Endothelial cell of umbilical vein (primary cell): Measurements from ENCODE around the gene RFX2. TPM values are rescaled to one million over a fixed set of nuclear protein-coding genes. Genes with fewer than 3 reads are reported as not detected.

Experiments used
- BruUV-seq: library from RNA; stranded (reverse); fragments of 400-500 nt; replicated peaks from 2 replicates; lab custom pipeline; 2021; lab: Mats Ljungman, UMichigan
- CTCF ChIA-PET: fragments of 300-600, 350-600 bp; sonication (Branson Sonifier 250); formaldehyde crosslinking; loops from one replicate; lab custom pipeline; 2021; ENCODE audit warnings: antibody characterized with exemption, inconsistent platforms; lab: Charles Lee
- POLR2A ChIA-PET: fragments of 300-600, 350-600 bp; sonication (Branson Sonifier 250); formaldehyde crosslinking; loops from one replicate; lab custom pipeline; 2021; ENCODE audit warnings: antibody characterized with exemption, inconsistent platforms; lab: Charles Lee
- DNase-seq: peaks from one replicate; pipeline ENCODE4 v3.0.0-alpha.2; 2011; ENCODE audit warnings: low read depth, low spot score
- FAIRE-seq: peaks from 2 replicates; lab custom pipeline; 2011; peaks lifted over from hg19 to GRCh38; lab: Jason Lieb, UNC
- H2AFZ ChIP-seq: 2 replicates; pipeline ENCODE4 v1.6.0; 2012; ENCODE audit warnings: low read depth, low read length, control low read depth, inconsistent platforms
- H3K27ac ChIP-seq: 2 replicates; pipeline ENCODE4 v1.5.1; 2011; ENCODE audit warnings: low read depth, mild to moderate bottlenecking, control low read depth, low read length, moderate library complexity; ENCODE audit not compliant: insufficient read depth
- H3K27me3 ChIP-seq, 2 experiments: 2 replicates each; pipeline versions ENCODE4 v1.6.0 to v1.6.1; 2011; ENCODE audit warnings: low read length in 2 of 2, mixed read lengths in 1 of 2; ENCODE audit not compliant: control insufficient read depth in 2 of 2, insufficient read depth in 2 of 2
- H3K36me3 ChIP-seq, 2 experiments: 2 replicates in 1 of 2; 3 replicates in 1 of 2; pipeline ENCODE4 v1.5.1; 2011; ENCODE audit warnings: low read length in 2 of 2, mild to moderate bottlenecking in 1 of 2, moderate library complexity in 1 of 2; ENCODE audit not compliant: control insufficient read depth in 2 of 2, insufficient read depth in 2 of 2; ENCODE audit errors: extremely low read depth in 1 of 2
- H3K4me1 ChIP-seq: 3 replicates; pipeline ENCODE4 v1.5.1; 2011; ENCODE audit warnings: mild to moderate bottlenecking, low read length; ENCODE audit not compliant: control insufficient read depth, insufficient read depth; ENCODE audit errors: extremely low read depth
- H3K4me2 ChIP-seq: 2 replicates; pipeline ENCODE4 v1.6.1; 2011; ENCODE audit warnings: low read length, control low read depth, mixed read lengths; ENCODE audit not compliant: insufficient read depth
- H3K4me3 ChIP-seq, 3 experiments: fragments of 200-600 bp in 1 of 3; sonication (generic), shearing (Covaris generic) in 1 of 3; replicated peaks in 1 of 3; 2 replicates each; pipeline ENCODE4 v1.5.1; 2011 to 2016; ENCODE audit warnings: control low read depth in 3 of 3, low read length in 3 of 3, mild to moderate bottlenecking in 2 of 3, inconsistent platforms in 1 of 3, low read depth in 1 of 3, moderate library complexity in 1 of 3; ENCODE audit not compliant: insufficient read depth in 1 of 3
- H3K79me2 ChIP-seq: 2 replicates; pipeline ENCODE4 v1.6.0; 2012; ENCODE audit warnings: low read length, inconsistent platforms; ENCODE audit not compliant: control insufficient read depth, insufficient read depth
- H3K9ac ChIP-seq: replicated peaks from 2 replicates; pipeline ENCODE3; 2011; ENCODE audit warnings: low read length, control low read depth; ENCODE audit not compliant: insufficient read depth; ENCODE audit errors: extremely low read depth
- H3K9me1 ChIP-seq: replicated peaks from 3 replicates; pipeline ENCODE4 v1.6.0; 2011; ENCODE audit warnings: mild to moderate bottlenecking, low read length; ENCODE audit not compliant: control insufficient read depth, insufficient read depth; ENCODE audit errors: extremely low read depth
- H3K9me3 ChIP-seq: replicated peaks from 2 replicates; pipeline ENCODE4 v1.5.1; 2012; ENCODE audit warnings: low read length, inconsistent platforms; ENCODE audit not compliant: control insufficient read depth, insufficient read depth
- H4K20me1 ChIP-seq: replicated peaks from 2 replicates; pipeline ENCODE3; 2011; ENCODE audit warnings: mild to moderate bottlenecking, low read length; ENCODE audit not compliant: control insufficient read depth, insufficient read depth; ENCODE audit errors: extremely low read depth
- EZH2 ChIP-seq: IDR thresholded peaks from 2 replicates; pipeline ENCODE4 v1.6.1; 2012; ENCODE audit warnings: borderline replicate concordance, low read depth, mild to moderate bottlenecking, moderate library complexity, low read length, inconsistent platforms; ENCODE audit not compliant: severe bottlenecking
- FOS ChIP-seq: IDR thresholded peaks from 2 replicates; pipeline ENCODE4 v1.6.1; 2011; ENCODE audit warnings: mild to moderate bottlenecking, low read length, moderate library complexity, borderline replicate concordance; ENCODE audit not compliant: insufficient read depth
- GATA2 ChIP-seq: IDR thresholded peaks from 2 replicates; pipeline ENCODE4 v1.7.0; 2011; ENCODE audit warnings: low read depth, mild to moderate bottlenecking, moderate library complexity, mixed read lengths, low read length; ENCODE audit not compliant: insufficient read length, insufficient read depth
- JUN ChIP-seq: IDR thresholded peaks from 2 replicates; pipeline ENCODE4 v1.6.1; 2011; ENCODE audit warnings: borderline replicate concordance, low read depth; ENCODE audit not compliant: insufficient read length, insufficient read depth
- MYC ChIP-seq: IDR thresholded peaks from one replicate; pipeline ENCODE4 v1.6.1; 2011; ENCODE audit warnings: mild to moderate bottlenecking, low read depth, low read length
- POLR2A ChIP-seq: IDR thresholded peaks from 2 replicates; pipeline ENCODE4 v1.6.1; 2012; ENCODE audit warnings: low read depth, mild to moderate bottlenecking, control low read depth, low read length
- POLR2AphosphoS5 ChIP-seq: IDR thresholded peaks from 2 replicates; pipeline ENCODE4 v1.6.1; 2012; ENCODE audit warnings: low read depth, mild to moderate bottlenecking, control low read depth, low read length, moderate library complexity; ENCODE audit not compliant: insufficient read depth
- dilution Hi-C: fragments of 300-500 bp; cut with MboI; formaldehyde crosslinking; loops from one replicate; pipeline ENCODE4 v1.15.0; 2019; ENCODE audit warnings: low sequenced_read_pairs; ENCODE audit not compliant: extremely low pct_ligation_motif_present
- intact Hi-C: fragments of 100-400 bp; cut with micrococcal nuclease; formaldehyde crosslinking; loops from one replicate; pipeline ENCODE4 v1.10.0; 2022
- polyA plus RNA-seq, 4 experiments: library from polyadenylated mRNA; depleted of rRNA in 3 of 4; stranded (reverse) in 3 of 4; unstranded in 1 of 4; fragments of >200 nt; gene quantifications; 2 replicates each; pipeline versions ENCODE4 v1.2.1 to v1.2.3, GENCODE V29; 2011 to 2012; ENCODE audit warnings: missing spikeins in 1 of 4
- total RNA-seq: library from RNA; stranded (reverse); gene quantifications from 2 replicates; pipeline ENCODE4 v1.2.3, GENCODE V29; 2021
- TF ChIP-seq, protein P1 (sequence below), 2 donors: IDR thresholded peaks; 1 replicate in 1 of 2; 2 replicates in 1 of 2; pipeline ENCODE4 v1.5.1; 2011; ENCODE audit warnings: low read length in 2 of 2, mild to moderate bottlenecking in 2 of 2, moderate library complexity in 2 of 2, control low read depth in 1 of 2, inconsistent platforms in 1 of 2, low read depth in 1 of 2; ENCODE audit not compliant: insufficient read depth in 1 of 2; ENCODE audit errors: extremely low read depth in 1 of 2
- TF ChIP-seq, protein P2 (sequence below): IDR thresholded peaks from 2 replicates; pipeline ENCODE4 v1.6.1; 2011; ENCODE audit not compliant: insufficient read depth, insufficient read length

Gene RFX2
- total and polyA plus RNA-seq, 2 donors (not counting 3 experiments of a cell fraction or from before 2014, with no cell fraction given): 16.1 to 19.0 TPM

DNA sequence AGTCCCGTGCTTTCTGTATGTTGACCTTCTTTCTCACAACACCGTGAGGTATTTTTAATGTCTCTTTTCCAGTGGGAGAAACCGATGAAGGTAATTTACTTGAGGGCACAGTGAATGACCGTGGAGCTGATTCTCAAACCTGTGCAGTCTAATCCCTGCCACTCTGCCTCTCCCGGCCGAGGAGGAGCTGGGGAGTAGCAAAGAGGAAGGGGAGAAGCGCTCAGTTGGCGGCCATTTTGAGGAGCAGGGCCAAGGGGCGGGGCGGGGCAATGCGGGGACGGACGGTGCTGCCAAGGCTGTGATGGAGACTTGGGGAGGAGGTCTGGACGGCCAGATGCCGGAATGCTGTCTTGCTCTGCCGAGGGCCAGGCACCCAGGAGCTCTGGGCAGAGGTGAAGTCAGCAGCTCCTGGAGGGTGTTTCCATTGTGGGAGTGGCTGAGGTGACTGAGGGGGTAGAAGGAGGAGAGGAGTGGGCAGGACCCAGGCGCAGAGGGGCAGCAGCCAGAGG, 120.0 kb downstream of the RFX2 start:
- no peak overlapping the region for H3K9ac ChIP-seq
- intact Hi-C loops (no loop called here), dilution Hi-C loops (no loop called here)
- FAIRE-seq (no peak), DNase-seq (no peak)
- H3K4me2 ChIP-seq: no peak overlapping the region
- H3K9me1 ChIP-seq: no peaks in the 10 kb centered on the region
- no peaks in the 10 kb centered on the region for H3K36me3 ChIP-seq
- POLR2A ChIA-PET: no interaction called here
- H4K20me1 ChIP-seq: no peaks in the 10 kb centered on the region
- no peak overlapping the region for H3K4me3 ChIP-seq
- H3K27ac ChIP-seq: no peak overlapping the region
- peaks cover 27% of the 10 kb centered on the region for H3K4me1 ChIP-seq
- peak overlapping the region; percentile 9 for H2AFZ ChIP-seq
- no TSS peak for BruUV-seq
- CTCF ChIA-PET: interaction anchor here (0.6 to 8.5 kb wide), 6 partner anchors 12 to 136 kb away, joined by 3 to 304 read pairs (median 7); no protein-coding TSS in a partner anchor
- H3K27me3 ChIP-seq: no peaks in the 10 kb centered on the region
- no peaks in the 10 kb centered on the region for H3K9me3 ChIP-seq
- TF ChIP-seq JUN: no peak
- no peak for TF ChIP-seq EZH2
- no peak for TF ChIP-seq POLR2A
- TF ChIP-seq GATA2: no peak
- TF ChIP-seq, protein P1, sequence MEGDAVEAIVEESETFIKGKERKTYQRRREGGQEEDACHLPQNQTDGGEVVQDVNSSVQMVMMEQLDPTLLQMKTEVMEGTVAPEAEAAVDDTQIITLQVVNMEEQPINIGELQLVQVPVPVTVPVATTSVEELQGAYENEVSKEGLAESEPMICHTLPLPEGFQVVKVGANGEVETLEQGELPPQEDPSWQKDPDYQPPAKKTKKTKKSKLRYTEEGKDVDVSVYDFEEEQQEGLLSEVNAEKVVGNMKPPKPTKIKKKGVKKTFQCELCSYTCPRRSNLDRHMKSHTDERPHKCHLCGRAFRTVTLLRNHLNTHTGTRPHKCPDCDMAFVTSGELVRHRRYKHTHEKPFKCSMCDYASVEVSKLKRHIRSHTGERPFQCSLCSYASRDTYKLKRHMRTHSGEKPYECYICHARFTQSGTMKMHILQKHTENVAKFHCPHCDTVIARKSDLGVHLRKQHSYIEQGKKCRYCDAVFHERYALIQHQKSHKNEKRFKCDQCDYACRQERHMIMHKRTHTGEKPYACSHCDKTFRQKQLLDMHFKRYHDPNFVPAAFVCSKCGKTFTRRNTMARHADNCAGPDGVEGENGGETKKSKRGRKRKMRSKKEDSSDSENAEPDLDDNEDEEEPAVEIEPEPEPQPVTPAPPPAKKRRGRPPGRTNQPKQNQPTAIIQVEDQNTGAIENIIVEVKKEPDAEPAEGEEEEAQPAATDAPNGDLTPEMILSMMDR (IDR thresholded peaks at IDR 0.05; ENCODE audit: extremely low read depth in 1 of 2, insufficient read depth in 1 of 2, low read depth in 1 of 2, low read length in 2 of 2): no peak
- TF ChIP-seq FOS: no peak
- TF ChIP-seq, protein P2, sequence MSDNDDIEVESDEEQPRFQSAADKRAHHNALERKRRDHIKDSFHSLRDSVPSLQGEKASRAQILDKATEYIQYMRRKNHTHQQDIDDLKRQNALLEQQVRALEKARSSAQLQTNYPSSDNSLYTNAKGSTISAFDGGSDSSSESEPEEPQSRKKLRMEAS: no peak
- no peak for TF ChIP-seq POLR2AphosphoS5
- no peak for TF ChIP-seq MYC
- no peaks in the 10 kb centered on the region for H3K79me2 ChIP-seq
